ENCODE data around the gene ARFRP1. TPM values are rescaled to one million over a fixed set of nuclear protein-coding genes. Genes with fewer than 3 reads are reported as not detected.
A peak's percentile ranks its signal among the peaks of the same experiment; 100 is the strongest.

Gene ARFRP1
- total and polyA plus RNA-seq, 2 of the 13 experiments (the other 11 are each of a cell fraction or from before 2014, with no cell fraction given): 32.0 to 51.1 TPM

DNA sequence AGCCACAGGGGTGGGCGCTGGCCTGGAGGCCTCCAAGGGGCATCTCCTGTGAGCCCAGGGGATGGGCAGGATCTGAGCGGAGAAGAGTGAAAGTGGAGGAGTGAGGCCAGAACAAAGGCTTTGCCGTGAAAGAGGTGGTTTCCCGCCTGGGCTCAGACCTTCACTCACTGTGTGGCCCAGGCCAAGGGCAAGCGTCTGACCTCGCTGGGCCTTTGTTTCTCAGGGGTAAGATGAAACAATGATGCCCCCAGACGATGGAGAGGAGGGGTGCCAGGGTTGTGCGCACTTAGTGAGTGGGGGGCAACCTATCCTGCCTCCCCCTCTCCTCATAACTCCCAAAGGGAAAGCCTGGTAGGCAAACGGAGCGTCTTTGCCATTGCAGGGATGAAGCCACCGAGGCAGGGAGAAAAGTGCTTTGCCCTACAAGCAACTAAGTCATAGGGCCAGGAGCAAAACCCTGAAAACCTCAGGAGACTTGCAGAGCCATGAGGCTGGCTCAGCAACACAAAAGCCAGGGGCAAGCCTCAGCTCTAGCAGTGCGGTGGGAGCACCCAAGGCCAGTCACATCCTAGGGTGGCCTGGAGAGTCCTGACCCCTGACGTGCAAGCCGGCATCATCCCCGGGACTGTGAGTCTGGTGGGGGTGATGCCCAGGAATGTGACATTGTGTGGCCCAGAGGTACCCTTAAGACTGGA is 53.7 kb downstream of the ARFRP1 start:
- in situ Hi-C loops (cut with HindIII; ENCODE audit: extremely low pct_ligation_motif_present, low pct_unique_long_range_greater_than_20kb): no loop called here
- peaks cover 38% of the 10 kb centered on the region for H3K4me1 ChIP-seq (ENCODE audit: insufficient read depth, low read length)
- intact Hi-C loops (cut with micrococcal nuclease; ENCODE audit: unreplicated experiment): loop anchor here (10.0 kb wide), 1 partner anchor 119 kb away; the partner anchor contains the start of gene PTK6
- peaks cover 3% of the 10 kb centered on the region; the same call in 1 of the 2 replicates for H4K20me1 ChIP-seq (ENCODE audit: insufficient read depth, low read length)
- peak overlapping the region; percentile 72 for H3K4me2 ChIP-seq (ENCODE audit: low read depth, low read length)
- H2AFZ ChIP-seq (ENCODE audit: low read length): no peak overlapping the region
- H3K4me3 ChIP-seq (replicated peaks in 1 of 3; ENCODE audit: insufficient read depth in 1 of 3, low read depth in 2 of 3, low read length in 3 of 3): peak overlapping the region in 1 of 3 experiments; percentile 73; a peak in 2 of 6 replicates
- DNase-seq (ENCODE audit: low spot score): no peak
- no peak overlapping the region for H3K27ac ChIP-seq (ENCODE audit: extremely low read length, insufficient read depth, low read length)
- 59% methylated on average over 12 of the region's 15 CpGs for WGBS (ENCODE audit: low lambda C conversion rate)
- H3K9ac ChIP-seq (ENCODE audit: insufficient read depth, low read depth, low read length): no peak overlapping the region
- peaks cover 13% of the 10 kb centered on the region for H3K79me2 ChIP-seq (ENCODE audit: insufficient read depth, low read length)
- H3K27me3 ChIP-seq (ENCODE audit: control insufficient read depth in 1 of 2, insufficient read depth in 2 of 2, low read length in 2 of 2): no peaks in the 10 kb centered on the region; a peak in 1 of 5 replicates
- H3K9me3 ChIP-seq (ENCODE audit: low read length): no peaks in the 10 kb centered on the region
- no TSS peak for BruUV-seq (replicated peaks)
- H3K36me3 ChIP-seq (replicated peaks in 1 of 2; ENCODE audit: control insufficient read depth in 1 of 2, insufficient read depth in 2 of 2, low read length in 2 of 2): no peaks in the 10 kb centered on the region
- CTCF ChIA-PET (ENCODE audit: low intra/inter-chr PET ratio, low total read pairs): no interaction called here
- POLR2A ChIA-PET: interaction anchor here (1.2 to 4.3 kb wide), 4 partner anchors 12 to 87 kb away, joined by 5 to 58 read pairs (median 12); partner anchors contain the start of gene GMEB2
- no peak for FAIRE-seq
- no peak for ATAC-seq
- 0 out of 2 replicates have a peak, but pooled peaks have one; percentile 61 for TF ChIP-seq ZNF235 (CRISPR knock-in tag; IDR thresholded peaks at IDR 0.05; ENCODE audit: borderline replicate concordance)
- TF ChIP-seq AFF4 (CRISPR knock-in tag; IDR thresholded peaks at IDR 0.05): no peak
- TF ChIP-seq DDIT3 (CRISPR knock-in tag; IDR thresholded peaks at IDR 0.05): no peak
- TF ChIP-seq, protein P1, sequence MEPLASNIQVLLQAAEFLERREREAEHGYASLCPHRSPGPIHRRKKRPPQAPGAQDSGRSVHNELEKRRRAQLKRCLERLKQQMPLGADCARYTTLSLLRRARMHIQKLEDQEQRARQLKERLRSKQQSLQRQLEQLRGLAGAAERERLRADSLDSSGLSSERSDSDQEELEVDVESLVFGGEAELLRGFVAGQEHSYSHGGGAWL (CRISPR knock-in tag; IDR thresholded peaks at IDR 0.05): 0 out of 2 replicates have a peak, but pooled peaks have one; percentile 56
- no peak for TF ChIP-seq ZNF329 (CRISPR knock-in tag; IDR thresholded peaks at IDR 0.05; ENCODE audit: low read depth)
- 0 out of 2 replicates have a peak, but pooled peaks have one; percentile 41 for TF ChIP-seq RXRA (CRISPR knock-in tag; IDR thresholded peaks at IDR 0.05)
- no peak for TF ChIP-seq RBFOX2 (IDR thresholded peaks at IDR 0.05; ENCODE audit: low read depth, low read length)
- TF ChIP-seq HOXA3 (CRISPR knock-in tag; IDR thresholded peaks at IDR 0.05): 0 out of 2 replicates have a peak, but pooled peaks have one; percentile 3
- TF ChIP-seq, protein P2, sequence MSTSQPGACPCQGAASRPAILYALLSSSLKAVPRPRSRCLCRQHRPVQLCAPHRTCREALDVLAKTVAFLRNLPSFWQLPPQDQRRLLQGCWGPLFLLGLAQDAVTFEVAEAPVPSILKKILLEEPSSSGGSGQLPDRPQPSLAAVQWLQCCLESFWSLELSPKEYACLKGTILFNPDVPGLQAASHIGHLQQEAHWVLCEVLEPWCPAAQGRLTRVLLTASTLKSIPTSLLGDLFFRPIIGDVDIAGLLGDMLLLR (CRISPR knock-in tag; IDR thresholded peaks at IDR 0.05): peak; percentile 10; the same call in 1 of the 2 replicates
- TF ChIP-seq ADNP (CRISPR knock-in tag; IDR thresholded peaks at IDR 0.05): no peak
- 0 out of 2 replicates have a peak, but pooled peaks have one; percentile 11 for TF ChIP-seq NRL (CRISPR knock-in tag; IDR thresholded peaks at IDR 0.05; ENCODE audit: borderline replicate concordance)
- TF ChIP-seq RFXAP (CRISPR knock-in tag; IDR thresholded peaks at IDR 0.05; ENCODE audit: borderline replicate concordance): 0 out of 2 replicates have a peak, but pooled peaks have one; percentile 28
- TF ChIP-seq ZNF263 (CRISPR knock-in tag; IDR thresholded peaks at IDR 0.05): 0 out of 2 replicates have a peak, but pooled peaks have one; percentile 20
- TF ChIP-seq IRF1 (CRISPR knock-in tag; IDR thresholded peaks at IDR 0.05; ENCODE audit: low read depth): no peak
- no peak for TF ChIP-seq MAZ (IDR thresholded peaks at IDR 0.05; ENCODE audit: borderline replicate concordance, low read depth, low read length)
- TF ChIP-seq MAZ (CRISPR knock-in tag; IDR thresholded peaks at IDR 0.05; ENCODE audit: low read depth): peak; percentile 4; the same call in 1 of the 2 replicates
- no peak for TF ChIP-seq NFE2L2 (IDR thresholded peaks at IDR 0.05; ENCODE audit: low read length)
- 0 out of 2 replicates have a peak, but pooled peaks have one; percentile 15 for TF ChIP-seq HOXD1 (CRISPR knock-in tag; IDR thresholded peaks at IDR 0.05)
